HepG2 (cell line): ENCODE measurements around the gene CPSF4. TPM values are rescaled to one million over a fixed set of nuclear protein-coding genes. Genes with fewer than 3 reads are reported as not detected.

Source experiments
- ATAC-seq: fragments of 200-7000 bp; cut with Tn5 transposase; 3 replicates; pipeline ENCODE4 v1.9.1; 2020; ENCODE audit warnings: mild to moderate bottlenecking, moderate library complexity
- BruUV-seq: library from RNA; stranded (reverse); fragments of 400-500 nt; replicated peaks from 2 replicates; lab custom pipeline; 2021; lab: Mats Ljungman, UMichigan
- CTCF ChIA-PET: fragments of 300-600 bp; formaldehyde crosslinking; extraction: SDS; loops from one replicate; lab custom pipeline; 2021; ENCODE audit warnings: low total read pairs, inconsistent platforms, low intra/inter-chr PET ratio; lab: Yijun Ruan, JAX
- POLR2A ChIA-PET: fragments of 350-600 bp; sonication (Branson Sonifier 250); formaldehyde crosslinking; loops from one replicate; lab custom pipeline; 2020; ENCODE audit warnings: antibody characterized with exemption, inconsistent platforms; lab: Yijun Ruan, JAX
- DNase-seq: peaks from one replicate; pipeline ENCODE4 v3.0.0-alpha.2; 2015; ENCODE audit warnings: low spot score
- FAIRE-seq: peaks from 3 replicates; lab custom pipeline; 2011; peaks lifted over from hg19 to GRCh38; lab: Jason Lieb, UNC
- H2AFZ ChIP-seq: one replicate; pipeline ENCODE4 v1.6.1; 2011; ENCODE audit warnings: low read length, inconsistent platforms
- H3K27ac ChIP-seq: fragments of 300-600 bp; 3 replicates; pipeline ENCODE4 v1.8.0; 2011; ENCODE audit warnings: mixed run types, mild to moderate bottlenecking, mixed read lengths, low read length, inconsistent platforms; ENCODE audit not compliant: insufficient read depth; ENCODE audit errors: extremely low read length
- H3K27me3 ChIP-seq, 2 experiments: fragments of 200-600 bp in 1 of 2; 2 replicates in 1 of 2; 3 replicates in 1 of 2; pipeline versions ENCODE4 v1.6.0 to v1.8.0; 2011; ENCODE audit warnings: low read length in 2 of 2, mild to moderate bottlenecking in 2 of 2, moderate library complexity in 2 of 2, inconsistent platforms in 1 of 2; ENCODE audit not compliant: insufficient read depth in 2 of 2, control insufficient read depth in 1 of 2
- H3K36me3 ChIP-seq, 2 experiments: fragments of 200-600 bp in 1 of 2; replicated peaks in 1 of 2; 2 replicates in 1 of 2; 3 replicates in 1 of 2; pipeline versions ENCODE4 v1.5.1 to v1.8.0; 2011; ENCODE audit warnings: low read length in 2 of 2, inconsistent platforms in 1 of 2; ENCODE audit not compliant: insufficient read depth in 2 of 2, control insufficient read depth in 1 of 2
- H3K4me1 ChIP-seq: 2 replicates; pipeline ENCODE4 v1.5.1; 2012; ENCODE audit warnings: low read length, inconsistent platforms; ENCODE audit not compliant: insufficient read depth
- H3K4me2 ChIP-seq: 2 replicates; pipeline ENCODE4 v1.6.0; 2011; ENCODE audit warnings: low read depth, low read length, inconsistent platforms
- H3K4me3 ChIP-seq, 3 experiments: fragments of 200-600 bp in 1 of 3; sonication (generic), shearing (Covaris generic) in 1 of 3; replicated peaks in 1 of 3; 2 replicates each; pipeline ENCODE4 v1.5.1; 2011 to 2016; ENCODE audit warnings: low read length in 3 of 3, inconsistent platforms in 2 of 3, low read depth in 2 of 3, mild to moderate bottlenecking in 2 of 3, control low read depth in 1 of 3, mixed read lengths in 1 of 3; ENCODE audit not compliant: insufficient read depth in 1 of 3
- H3K79me2 ChIP-seq: one replicate; pipeline ENCODE4 v1.6.1; 2011; ENCODE audit warnings: low read length, inconsistent platforms; ENCODE audit not compliant: insufficient read depth
- H3K9ac ChIP-seq: 2 replicates; pipeline ENCODE4 v1.6.0; 2011; ENCODE audit warnings: mild to moderate bottlenecking, low read depth, low read length, inconsistent platforms; ENCODE audit not compliant: insufficient read depth
- H3K9me3 ChIP-seq: 2 replicates; pipeline ENCODE4 v1.5.1; 2012; ENCODE audit warnings: mild to moderate bottlenecking, low read length
- H4K20me1 ChIP-seq: 2 replicates; pipeline ENCODE4 v1.6.0; 2011; ENCODE audit warnings: inconsistent platforms, mild to moderate bottlenecking, low read length, moderate library complexity; ENCODE audit not compliant: insufficient read depth
- AGO1 ChIP-seq: fragments of 200-400 bp; formaldehyde crosslinking; IDR thresholded peaks from 2 replicates; pipeline ENCODE4 v1.6.1; 2017; ENCODE audit warnings: mild to moderate bottlenecking, low read depth, low read length, moderate library complexity; ENCODE audit not compliant: poor library complexity, severe bottlenecking
- ATF7-NPFF ChIP-seq: sonication (generic); formaldehyde crosslinking; IDR thresholded peaks from 2 replicates; pipeline ENCODE4 v1.8.1; 2023; ENCODE audit warnings: mild to moderate bottlenecking, low read depth, missing genetic modification reagents, moderate library complexity
- FOXP1 ChIP-seq, 2 experiments: fragments of 450-650 bp in 1 of 2; IDR thresholded peaks; 2 replicates each; pipeline ENCODE4 v1.6.1; 2017 to 2018; ENCODE audit warnings: antibody characterized with exemption in 1 of 2
- HCFC1 ChIP-seq: fragments of 150-350 bp; IDR thresholded peaks from 2 replicates; pipeline ENCODE4 v1.6.1; 2014; ENCODE audit warnings: low read depth, low read length
- HOMEZ ChIP-seq: IDR thresholded peaks from 2 replicates; pipeline ENCODE4 v1.6.1; 2016; ENCODE audit warnings: low read depth
- KDM2A ChIP-seq: sonication (generic); formaldehyde crosslinking; IDR thresholded peaks from 2 replicates; pipeline ENCODE4 v1.4.0; 2020; ENCODE audit warnings: low read depth, missing genetic modification reagents, borderline replicate concordance
- NONO ChIP-seq, 2 experiments: fragments of 450-650 bp in 1 of 2; sonication (generic) in 1 of 2; formaldehyde crosslinking in 1 of 2; IDR thresholded peaks in 1 of 2; conservative IDR thresholded peaks in 1 of 2; 2 replicates each; pipeline versions ENCODE4 v1.6.1 to v1.8.0; 2017 to 2022; ENCODE audit warnings: mild to moderate bottlenecking in 1 of 2, missing genetic modification reagents in 1 of 2, moderate library complexity in 1 of 2
- PAF1 ChIP-seq: IDR thresholded peaks from 2 replicates; pipeline ENCODE4 v1.6.1; 2016; ENCODE audit warnings: missing genetic modification reagents, missing compliant biosample characterization
- POLR2A ChIP-seq, 2 experiments: IDR thresholded peaks; 2 replicates each; pipeline ENCODE4 v1.6.1; 2011; ENCODE audit warnings: low read depth in 2 of 2, low read length in 2 of 2, mild to moderate bottlenecking in 1 of 2, moderate library complexity in 1 of 2; ENCODE audit not compliant: insufficient read depth in 1 of 2
- RBM39 ChIP-seq: fragments of 200-400 bp; formaldehyde crosslinking; IDR thresholded peaks from one replicate; pipeline ENCODE4 v1.6.1; 2018; ENCODE audit warnings: antibody characterized with exemption, mild to moderate bottlenecking, low read depth, low read length; ENCODE audit not compliant: poor library complexity, severe bottlenecking
- RELA ChIP-seq: sonication (generic); formaldehyde crosslinking; IDR thresholded peaks from 2 replicates; pipeline ENCODE4 v1.4.0; 2020; ENCODE audit warnings: missing genetic modification reagents
- RORA ChIP-seq: sonication (generic); formaldehyde crosslinking; IDR thresholded peaks from 2 replicates; pipeline ENCODE4 v1.5.0; 2020; ENCODE audit warnings: mild to moderate bottlenecking, missing genetic modification reagents, moderate library complexity
- SMAD3 ChIP-seq: sonication (generic); formaldehyde crosslinking; IDR thresholded peaks from 2 replicates; pipeline ENCODE4 v1.4.0; 2020; ENCODE audit warnings: missing genetic modification reagents
- SMARCC2 ChIP-seq: fragments of 450-650 bp; IDR thresholded peaks from 2 replicates; pipeline ENCODE4 v1.6.1; 2017; ENCODE audit warnings: antibody characterized with exemption, mild to moderate bottlenecking
- ZFAT ChIP-seq: sonication (generic); formaldehyde crosslinking; conservative IDR thresholded peaks from 2 replicates; pipeline ENCODE4 v1.8.1; 2023; ENCODE audit warnings: missing genetic modification reagents, inconsistent platforms
- ZNF383 ChIP-seq: sonication (generic); formaldehyde crosslinking; IDR thresholded peaks from 2 replicates; pipeline ENCODE4 v1.4.0; 2020; ENCODE audit warnings: missing genetic modification reagents, mild to moderate bottlenecking, borderline replicate concordance
- ZNF678 ChIP-seq: sonication (generic); formaldehyde crosslinking; IDR thresholded peaks from 2 replicates; pipeline ENCODE4 v1.4.0; 2020; ENCODE audit warnings: mild to moderate bottlenecking, missing genetic modification reagents
- ZNF768 ChIP-seq: sonication (generic); formaldehyde crosslinking; IDR thresholded peaks from 2 replicates; pipeline ENCODE4 v1.4.0; 2020; ENCODE audit warnings: missing genetic modification reagents
- ZNF790 ChIP-seq: sonication (generic); formaldehyde crosslinking; IDR thresholded peaks from 2 replicates; pipeline ENCODE4 v1.8.0; 2022; ENCODE audit warnings: missing genetic modification reagents, mild to moderate bottlenecking, borderline replicate concordance
- ZNF891 ChIP-seq: sonication (generic); formaldehyde crosslinking; IDR thresholded peaks from 2 replicates; pipeline ENCODE4 v1.5.0; 2020; ENCODE audit warnings: mild to moderate bottlenecking, missing genetic modification reagents
- WGBS: methylation state at CpG from one replicate; pipeline ENCODE4 v1.1.6; 2017; ENCODE audit warnings: low lambda C conversion rate; 5-methylcytosine and 5-hydroxymethylcytosine counted together
- in situ Hi-C: cut with HindIII; loops from 2 replicates; pipeline ENCODE4 v1.10.0; 2017; ENCODE audit warnings: low pct_unique_long_range_greater_than_20kb; ENCODE audit not compliant: extremely low pct_ligation_motif_present
- intact Hi-C: fragments of 100-400 bp; cut with micrococcal nuclease; formaldehyde crosslinking; loops from one replicate; pipeline ENCODE4 v1.10.0; 2022; ENCODE audit not compliant: unreplicated experiment
- polyA plus RNA-seq, 8 experiments: library from polyadenylated mRNA; depleted of rRNA in 3 of 8; stranded (reverse) in 7 of 8; unstranded in 1 of 8; fragments of >200 nt; fragmentation: Illumina TruSeq in 4 of 8; extraction: Trizol in 4 of 8; gene quantifications; 2 replicates each; pipeline versions ENCODE4 v1.2.1 to v1.2.3, GENCODE V29; 2011 to 2016; ENCODE audit warnings: low read depth in 4 of 8, missing spikeins in 1 of 8, mixed read lengths in 1 of 8; ENCODE audit not compliant: insufficient read depth in 1 of 8
- total RNA-seq, 5 experiments: library from RNA; depleted of rRNA; stranded (reverse); fragments of >200 nt; fragmentation: Illumina TruSeq; extraction: Trizol; gene quantifications; 2 replicates each; pipeline ENCODE4 v1.2.3, GENCODE V29; 2016; ENCODE audit warnings: low read depth in 1 of 5

The CPSF4 gene
- total and polyA plus RNA-seq, 2 of the 13 experiments (the other 11 are each of a cell fraction or from before 2014, with no cell fraction given) = 34.1 to 49.6 TPM

DNA sequence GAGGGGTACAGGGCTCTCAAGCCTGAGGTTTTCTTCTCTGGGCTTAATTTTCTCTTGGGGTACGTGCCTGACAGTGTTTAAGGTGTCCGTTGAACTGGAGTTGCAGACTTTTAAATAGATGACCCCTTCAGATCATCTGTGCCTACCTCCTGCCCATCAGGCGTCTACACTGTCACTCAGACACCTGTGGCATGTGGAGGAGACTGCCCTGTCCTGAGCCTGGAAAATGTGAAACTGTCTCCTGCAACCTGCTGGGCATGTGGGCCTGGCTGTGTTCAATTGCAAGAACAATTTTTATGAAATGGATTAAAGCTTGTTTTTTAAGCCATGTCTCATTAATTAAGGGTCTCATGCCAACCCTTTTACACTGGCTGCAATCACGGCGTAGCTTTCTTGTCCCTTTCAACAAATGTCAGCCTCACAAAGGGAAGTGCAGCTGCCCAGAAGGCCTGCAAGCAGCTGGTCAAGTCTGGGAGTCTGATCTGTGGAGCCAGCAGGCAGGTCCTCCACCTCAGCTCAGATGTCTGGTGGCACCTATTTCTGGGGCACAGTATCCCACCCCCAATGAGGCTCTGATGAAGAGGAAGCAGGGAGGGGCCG, 18.4 kb downstream of the CPSF4 start (continued):
- peak; percentile 9 for TF ChIP-seq RBM39
- no peak for TF ChIP-seq KDM2A (CRISPR knock-in tag)
- no peak for TF ChIP-seq ZNF678 (CRISPR knock-in tag)

GRCh38 chr7:99457650-99458493, 19.1 kb downstream of the CPSF4 start:
- Histone ChIP-seq H3K79me2 (peaks cover 45% of the 10 kb centered on the region), H4K20me1 (peaks cover 45% of the 10 kb centered on the region), H3K9ac (no peak overlapping the region), H3K4me1 (peaks cover 25% of the 10 kb centered on the region), H3K36me3 (peaks cover 24 to 85% of the 10 kb centered on the region in 2 experiments), H3K4me3 (no peak overlapping the region), H3K9me3 (no peaks in the 10 kb centered on the region), H3K27me3 (no peaks in the 10 kb centered on the region), H2AFZ (no peak overlapping the region), H3K4me2 (no peak overlapping the region), H3K27ac (no peak overlapping the region)
- in situ Hi-C loops (no loop called here), intact Hi-C loops (no loop called here)
- ChIA-PET CTCF (no interaction called here), POLR2A (interaction anchor here (3.8 kb wide), 1 partner anchor 8 kb away, joined by 16 read pairs; the partner anchor contains the start of gene ATP5MF)
- ATAC-seq (peak; percentile 4; the same call in 1 of the 3 replicates), FAIRE-seq (no peak), DNase-seq (no peak)
- no TSS peak for BruUV-seq
- 94% methylated on average over 18 of the region's 26 CpGs for WGBS
- no peak for TF ChIP-seq NONO (IDR thresholded peaks at IDR 0.05)
- 0 out of 2 replicates have a peak, but pooled peaks have one; percentile 23 for TF ChIP-seq NONO (CRISPR knock-in tag; conservative IDR thresholded peaks at IDR 0.05)
- no peak for TF ChIP-seq ATF7-NPFF
- no peak for TF ChIP-seq ZNF790 (CRISPR knock-in tag)
- no peak for TF ChIP-seq ZNF768
- no peak for TF ChIP-seq ZNF383 (CRISPR knock-in tag)
- no peak for TF ChIP-seq RORA (CRISPR knock-in tag)
- TF ChIP-seq HOMEZ = no peak
- TF ChIP-seq RELA (CRISPR knock-in tag) = no peak
- TF ChIP-seq SMARCC2 = no peak
- no peak for TF ChIP-seq FOXP1 (IDR thresholded peaks at IDR 0.05)
- TF ChIP-seq FOXP1 (CRISPR knock-in tag; IDR thresholded peaks at IDR 0.05) = no peak
- TF ChIP-seq ZNF891 (CRISPR knock-in tag) = no peak
- no peak for TF ChIP-seq HCFC1
- peak in 1 of 2 experiments; percentile 61; a peak in 2 of 4 replicates for TF ChIP-seq POLR2A (IDR thresholded peaks at IDR 0.05; ENCODE audit: insufficient read depth in 1 of 2, low read depth in 2 of 2, low read length in 2 of 2)
- TF ChIP-seq PAF1 (CRISPR knock-in tag) = peak; percentile 83; the same call in 1 of the 2 replicates
- TF ChIP-seq AGO1 = peak; percentile 79
- no peak for TF ChIP-seq ZFAT (CRISPR knock-in tag)
- TF ChIP-seq SMAD3 (CRISPR knock-in tag) = no peak
